HG03060 (cell line): ENCODE results near the gene SPAG16.
"Not testable (repeated sequence)": the region's sequence is repeated elsewhere in the genome, so short reads cannot be mapped to it uniquely, and the experiment has no call there.

ENCODE experiments used
- ATAC-seq: cut with Tn5 transposase; IDR thresholded peaks from one replicate; pipeline ENCODE4 v1.9.1; 2021; ENCODE audit warnings: low read depth, moderate number of reproducible peaks; ENCODE audit not compliant: unreplicated experiment

SPAG16 gene

GRCh38 chr2:213407027-213407426, 122.8 kb downstream of the SPAG16 start:
- ATAC-seq, result not testable (repeated sequence)

- ATAC-seq, result not testable (repeated sequence)
Measured at GRCh38 chr2:213408426-213409070, 124.3 kb downstream of the SPAG16 start.

GRCh38 chr2:213410687-213411086, 126.4 kb downstream of the SPAG16 start:
- not testable (repeated sequence) for ATAC-seq

GRCh38 chr2:213411582-213412289, 127.5 kb downstream of the SPAG16 start:
- ATAC-seq, result no peak

GRCh38 chr2:213415093-213415492, 130.8 kb downstream of the SPAG16 start:
- no peak for ATAC-seq

- no peak for ATAC-seq
Measured at GRCh38 chr2:213416832-213417231, 132.6 kb downstream of the SPAG16 start.

GRCh38 chr2:213419980-213420379, 135.7 kb downstream of the SPAG16 start:
- no peak for ATAC-seq

- ATAC-seq, result no peak
Measured at GRCh38 chr2:213420828-213421385, 136.6 kb downstream of the SPAG16 start.

- ATAC-seq, result no peak
Measured at GRCh38 chr2:213422211-213422610, 137.9 kb downstream of the SPAG16 start.

GRCh38 chr2:213425618-213426017, 141.4 kb downstream of the SPAG16 start:
- ATAC-seq, result no peak

GRCh38 chr2:213429516-213429915, 145.3 kb downstream of the SPAG16 start:
- no peak for ATAC-seq

GRCh38 chr2:213443921-213444320, 159.7 kb downstream of the SPAG16 start:
- ATAC-seq, result no peak

GRCh38 chr2:213451542-213452239, 167.4 kb downstream of the SPAG16 start:
- ATAC-seq, result no peak

GRCh38 chr2:213455316-213456008, 171.2 kb downstream of the SPAG16 start:
- no peak for ATAC-seq

GRCh38 chr2:213475433-213475832, 191.2 kb downstream of the SPAG16 start:
- no peak for ATAC-seq

- no peak for ATAC-seq
Measured at GRCh38 chr2:213476641-213477040, 192.4 kb downstream of the SPAG16 start.

- no peak for ATAC-seq
Measured at GRCh38 chr2:213490087-213490486, 205.8 kb downstream of the SPAG16 start.

- ATAC-seq, result no peak
Measured at GRCh38 chr2:213491376-213491775, 207.1 kb downstream of the SPAG16 start.

GRCh38 chr2:213496226-213496625, 212.0 kb downstream of the SPAG16 start:
- no peak for ATAC-seq

GRCh38 chr2:213500881-213501280, 216.6 kb downstream of the SPAG16 start:
- ATAC-seq, result no peak

GRCh38 chr2:213524164-213524563, 239.9 kb downstream of the SPAG16 start:
- no peak for ATAC-seq
